ENCODE data around the gene ZAR1L. TPM values are rescaled to one million over a fixed set of nuclear protein-coding genes. Genes with fewer than 3 reads are reported as not detected.
A peak's percentile ranks its signal among the peaks of the same experiment; 100 is the strongest.

Gene ZAR1L
- total RNA-seq, 4 donors from 2014 or later, result not detected

GRCh38 chr13:32298695-32299094, 16.5 kb downstream of the ZAR1L start:
- DNase-seq, result no peak
- WGBS, 2 donors, result 74 to 90% methylated on average over 6 of the region's 6 CpGs
- Histone ChIP-seq H3K27me3 (peaks cover 0 to 7% (median 0%) of the 10 kb centered on the region in 4 donors), H3K27ac (no peak overlapping the region), H3K4me3 (no peak overlapping the region), H3K36me3 (peaks cover 0 to 5% (median 0%) of the 10 kb centered on the region in 3 donors), H3K9me3 (no peaks in the 10 kb centered on the region), H3K4me1 (no peaks in the 10 kb centered on the region)
- no peak for TF ChIP-seq POLR2A (IDR thresholded peaks at IDR 0.05)
- TF ChIP-seq CTCF (IDR thresholded peaks at IDR 0.05), result no peak
- intact Hi-C loops (cut with DNase I), result no loop called here

- Histone ChIP-seq H3K27ac (no peak overlapping the region), H3K27me3 (peaks cover 0 to 7% (median 0%) of the 10 kb centered on the region in 4 donors), H3K36me3 (peaks cover 0 to 5% (median 0%) of the 10 kb centered on the region in 3 donors), H3K9me3 (no peaks in the 10 kb centered on the region), H3K4me3 (no peak overlapping the region), H3K4me1 (no peaks in the 10 kb centered on the region)
- DNase-seq, result no peak
- TF ChIP-seq POLR2A (IDR thresholded peaks at IDR 0.05), result no peak
- no peak for TF ChIP-seq CTCF (IDR thresholded peaks at IDR 0.05)
- intact Hi-C loops (cut with DNase I), result no loop called here
- 50 to 56% methylated on average over 2 of the region's 2 CpGs for WGBS, 2 donors
These were observed 18.0 kb downstream of the ZAR1L start for GRCh38 chr13:32297206-32297605.

- H3K4me1 ChIP-seq, result peaks cover 0 to 14% (median 0%) of the 10 kb centered on the region in 3 donors
- 26 to 28% methylated on average over 4 of the region's 4 CpGs for WGBS, 2 donors
- TF ChIP-seq POLR2A (IDR thresholded peaks at IDR 0.05) (no peak), CTCF (IDR thresholded peaks at IDR 0.05) (no peak)
- peak overlapping the region in 3 of 4 donors; percentile 4 to 74 (median 57) for H3K27ac ChIP-seq
- intact Hi-C loops (cut with DNase I), result no loop called here
- H3K9me3 ChIP-seq, result no peaks in the 10 kb centered on the region
- H3K27me3 ChIP-seq, result no peaks in the 10 kb centered on the region
- no peak overlapping the region for H3K4me3 ChIP-seq
- no peak for DNase-seq
- peaks cover 0 to 9% (median 0%) of the 10 kb centered on the region in 3 donors for H3K36me3 ChIP-seq
These were observed 29.6 kb downstream of the ZAR1L start for GRCh38 chr13:32285633-32285965.

GRCh38 chr13:32284927-32285632, 30.1 kb downstream of the ZAR1L start:
- no peaks in the 10 kb centered on the region for H3K27me3 ChIP-seq
- DNase-seq, result no peak
- peak overlapping the region in 3 of 4 donors; percentile 4 to 74 (median 57) for H3K27ac ChIP-seq
- TF ChIP-seq CTCF (IDR thresholded peaks at IDR 0.05) (no peak), POLR2A (IDR thresholded peaks at IDR 0.05) (no peak)
- H3K36me3 ChIP-seq, result peaks cover 0 to 9% (median 0%) of the 10 kb centered on the region in 3 donors
- H3K4me1 ChIP-seq, result peaks cover 0 to 14% (median 0%) of the 10 kb centered on the region in 3 donors
- H3K9me3 ChIP-seq, result no peaks in the 10 kb centered on the region
- H3K4me3 ChIP-seq, result no peak overlapping the region
- intact Hi-C loops (cut with DNase I), result no loop called here
- WGBS, 2 donors, result 25 to 30% methylated on average over 6 of the region's 6 CpGs

GRCh38 chr13:32282096-32282711, 33.0 kb downstream of the ZAR1L start:
- WGBS, 2 donors, result 72 to 75% methylated on average over 2 of the region's 2 CpGs
- H3K4me3 ChIP-seq, result no peak overlapping the region
- peaks cover 0 to 29% (median 0%) of the 10 kb centered on the region in 3 donors for H3K36me3 ChIP-seq
- peaks cover 0 to 14% (median 0%) of the 10 kb centered on the region in 3 donors for H3K4me1 ChIP-seq
- H3K27me3 ChIP-seq, result no peaks in the 10 kb centered on the region
- no peak for DNase-seq
- no peak overlapping the region for H3K27ac ChIP-seq
- intact Hi-C loops (cut with DNase I), result no loop called here
- TF ChIP-seq POLR2A (IDR thresholded peaks at IDR 0.05) (no peak), CTCF (IDR thresholded peaks at IDR 0.05) (no peak)
- H3K9me3 ChIP-seq, result no peaks in the 10 kb centered on the region
